Fibroblast of skin of back (primary cell): ENCODE results near the gene BCL2.
A peak's percentile ranks its signal among the peaks of the same experiment; 100 is the strongest.

Source experiments
- DNase-seq: peaks from one replicate; pipeline ENCODE4 v3.0.0-alpha.2; 2013

The BCL2 gene

DNA sequence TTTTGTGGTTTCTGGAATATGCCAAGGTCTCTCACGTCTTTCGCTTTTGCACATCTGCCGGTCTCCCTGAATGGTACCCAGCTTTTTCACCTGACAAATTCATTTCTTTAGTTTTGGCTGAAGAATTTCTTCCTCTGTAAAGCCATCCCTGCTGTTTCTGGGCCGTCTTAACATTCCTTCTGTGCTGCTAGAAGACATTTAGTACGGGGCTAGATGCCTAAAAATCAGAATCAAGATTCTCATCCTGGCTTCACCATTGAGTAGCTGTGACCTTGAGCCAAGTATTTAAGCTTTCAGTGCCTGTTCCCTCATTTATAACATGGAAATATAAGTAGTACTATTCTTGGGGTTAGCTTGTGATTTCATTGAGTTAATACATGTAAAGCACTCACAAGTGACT is 6.4 kb upstream of the BCL2 start:
- no peak for DNase-seq

GRCh38 chr18:63325086-63325686 is 5.6 kb upstream of the BCL2 start:
- no peak for DNase-seq

- peak; percentile 70 for DNase-seq
Measured at GRCh38 chr18:63322908-63323634, 3.5 kb upstream of the BCL2 start.

DNA sequence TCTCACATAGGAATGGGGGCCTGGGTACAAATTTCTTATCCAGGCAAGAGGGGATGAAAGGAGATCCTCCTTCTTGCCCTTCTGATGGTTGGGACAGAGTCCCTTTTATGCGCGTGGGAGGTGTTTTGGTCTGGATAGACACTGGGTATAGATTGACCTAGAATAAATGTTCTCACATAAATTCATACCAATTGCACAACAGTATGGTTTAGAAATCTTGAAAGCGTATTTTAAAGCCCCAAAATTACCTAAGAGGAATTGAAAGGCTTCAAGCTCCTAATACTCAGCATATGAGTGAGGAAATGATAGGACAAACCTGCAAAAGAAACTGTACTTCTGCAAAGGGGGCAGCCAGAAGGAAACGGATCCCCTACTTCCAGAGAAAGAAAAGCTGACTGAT is 2.6 kb upstream of the BCL2 start:
- no peak for DNase-seq

DNA sequence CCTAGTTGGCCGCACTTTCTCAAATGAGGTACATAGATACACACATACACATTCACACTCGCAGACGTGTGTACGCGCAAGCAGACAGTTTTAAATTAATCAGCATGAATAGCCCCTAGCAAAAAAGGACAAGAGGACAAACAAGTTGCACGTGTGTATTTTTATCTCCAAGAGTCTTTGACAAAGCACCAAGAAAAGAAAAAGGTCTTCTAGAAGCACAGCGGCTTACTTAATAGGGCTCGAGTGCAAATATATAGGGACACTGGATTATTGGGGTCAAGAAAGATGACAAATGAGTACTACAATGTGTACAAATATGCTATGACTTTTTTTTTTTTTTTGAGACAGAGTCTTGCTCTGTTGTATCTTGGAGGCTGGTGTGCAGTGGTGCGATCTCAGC is 1.7 kb upstream of the BCL2 start:
- no peak for DNase-seq

DNA sequence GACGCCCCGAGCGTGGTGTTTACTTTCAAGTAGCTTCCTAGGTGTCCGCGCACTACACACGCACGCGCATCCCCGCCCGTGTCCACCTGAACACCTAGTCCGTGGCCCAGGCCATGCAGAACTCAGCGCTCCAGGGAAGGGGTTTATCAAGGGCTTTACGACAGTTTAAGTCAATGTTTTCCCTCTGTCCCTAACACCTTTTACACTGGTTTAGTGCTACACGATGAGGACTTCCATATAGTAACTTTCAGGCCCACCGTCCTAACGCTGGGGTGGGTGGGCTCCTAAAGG is 1.4 kb upstream of the BCL2 start:
- no peak for DNase-seq

GRCh38 chr18:63320123-63320974 is 780 bp upstream of the BCL2 start:
- DNase-seq = peak; percentile 89

GRCh38 chr18:63318889-63319382 is 633 bp downstream of the BCL2 start:
- no peak for DNase-seq

- no peak for DNase-seq
Measured at GRCh38 chr18:63317982-63318888, 1.3 kb downstream of the BCL2 start.

GRCh38 chr18:63317556-63317946 is 2.0 kb downstream of the BCL2 start:
- DNase-seq = no peak

GRCh38 chr18:63316612-63317555 is 2.7 kb downstream of the BCL2 start:
- peak; percentile 15 for DNase-seq

GRCh38 chr18:63315876-63316275 is 3.7 kb downstream of the BCL2 start:
- no peak for DNase-seq

DNA sequence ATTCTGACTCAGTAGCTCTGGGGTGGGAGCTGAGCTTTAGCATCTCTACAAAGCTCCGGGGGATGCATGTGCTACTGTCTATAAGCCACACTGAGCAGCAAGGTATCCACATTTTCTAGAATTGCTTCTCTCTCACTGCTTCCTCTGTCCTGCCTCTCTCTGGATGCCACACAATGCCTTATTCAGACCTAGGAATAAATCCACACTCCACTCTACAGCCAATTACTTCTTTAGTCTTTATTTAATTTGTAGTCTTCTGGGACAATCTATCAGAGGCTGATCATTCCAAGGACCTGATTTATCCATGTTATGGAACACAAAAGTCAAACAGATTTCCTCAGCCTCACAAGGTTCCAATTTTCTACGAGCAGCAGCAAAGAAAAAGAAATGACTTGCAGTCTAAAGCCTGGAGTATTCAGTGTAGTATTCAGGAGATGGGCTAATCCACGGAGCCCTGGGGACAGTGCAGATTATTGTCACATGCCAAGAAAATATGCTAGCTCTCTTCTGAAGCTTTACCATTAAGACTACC is 4.4 kb downstream of the BCL2 start:
- no peak for DNase-seq

- no peak for DNase-seq
Measured at GRCh38 chr18:63314062-63314790, 5.3 kb downstream of the BCL2 start.

DNA sequence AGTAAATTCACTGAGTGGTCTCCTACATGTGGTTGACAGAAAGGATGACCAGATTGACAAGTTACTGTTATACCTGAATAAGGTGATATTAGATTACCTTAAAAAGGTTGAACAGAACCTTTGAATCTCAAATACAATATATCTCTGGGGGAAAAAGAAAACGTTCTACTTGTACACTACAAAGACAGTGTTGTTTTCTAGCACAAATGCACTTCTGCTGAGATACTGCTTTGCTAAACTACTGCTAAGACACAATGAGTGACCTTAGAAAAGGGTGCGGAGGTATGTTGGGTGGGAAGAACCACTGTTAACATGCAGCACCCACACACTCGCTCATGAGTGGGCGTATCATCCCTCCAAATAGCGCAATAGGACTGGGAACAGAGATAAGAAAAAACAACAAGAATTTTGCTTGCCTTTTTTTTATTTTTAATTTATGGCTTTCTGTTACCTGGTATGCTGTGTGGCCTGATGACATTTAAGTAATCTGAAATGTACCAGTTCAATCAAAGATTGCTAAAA is 6.1 kb downstream of the BCL2 start:
- DNase-seq = no peak

- DNase-seq = no peak
Measured at GRCh38 chr18:63312737-63313395, 6.7 kb downstream of the BCL2 start.

GRCh38 chr18:63312019-63312409 is 7.6 kb downstream of the BCL2 start:
- no peak for DNase-seq

GRCh38 chr18:63311118-63312018 is 8.2 kb downstream of the BCL2 start:
- DNase-seq = no peak

- no peak for DNase-seq
Measured at GRCh38 chr18:63309422-63309821, 10.1 kb downstream of the BCL2 start.
